NCI-H226 (cell line): ENCODE data around the gene RNF26.

Experiments
- DNase-seq: peaks from one replicate; pipeline ENCODE4 v3.0.0-alpha.2; 2015

RNF26 gene

DNA sequence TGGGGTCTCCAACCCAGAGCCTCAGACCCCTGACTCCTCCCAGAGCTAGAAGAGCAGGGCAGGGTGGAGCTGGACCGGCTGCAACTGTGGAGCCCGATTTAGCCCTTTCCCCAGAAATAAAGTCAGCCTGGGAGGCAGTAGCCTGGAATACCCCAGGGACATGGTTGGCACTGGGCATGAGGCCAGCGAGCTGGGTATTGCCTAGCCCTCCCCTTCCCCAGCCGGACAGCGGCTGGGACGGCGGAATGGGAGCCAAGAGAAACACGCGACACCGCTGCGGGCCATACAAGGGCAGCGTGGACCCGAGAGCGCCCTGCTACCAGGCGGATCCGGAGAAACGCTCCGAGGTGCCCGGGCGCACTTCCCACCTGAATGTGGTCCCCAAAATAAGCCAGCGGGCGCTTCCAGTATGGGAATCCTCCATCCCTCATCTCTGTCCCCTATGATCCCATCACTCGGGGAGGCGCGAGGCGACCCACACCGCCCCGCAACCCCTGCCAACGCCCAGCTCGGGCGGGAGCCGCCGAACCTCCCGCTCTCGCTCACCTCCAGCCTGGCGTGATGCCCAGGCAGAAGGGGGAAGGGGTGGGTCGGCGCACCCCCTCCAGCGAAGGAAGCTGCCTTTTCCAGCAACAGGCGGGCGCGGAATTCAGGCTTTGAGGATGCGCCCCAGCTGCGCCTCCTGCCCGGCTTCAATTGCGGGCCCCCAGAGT, 18.2 kb upstream of the RNF26 start:
- no peak for DNase-seq

DNA sequence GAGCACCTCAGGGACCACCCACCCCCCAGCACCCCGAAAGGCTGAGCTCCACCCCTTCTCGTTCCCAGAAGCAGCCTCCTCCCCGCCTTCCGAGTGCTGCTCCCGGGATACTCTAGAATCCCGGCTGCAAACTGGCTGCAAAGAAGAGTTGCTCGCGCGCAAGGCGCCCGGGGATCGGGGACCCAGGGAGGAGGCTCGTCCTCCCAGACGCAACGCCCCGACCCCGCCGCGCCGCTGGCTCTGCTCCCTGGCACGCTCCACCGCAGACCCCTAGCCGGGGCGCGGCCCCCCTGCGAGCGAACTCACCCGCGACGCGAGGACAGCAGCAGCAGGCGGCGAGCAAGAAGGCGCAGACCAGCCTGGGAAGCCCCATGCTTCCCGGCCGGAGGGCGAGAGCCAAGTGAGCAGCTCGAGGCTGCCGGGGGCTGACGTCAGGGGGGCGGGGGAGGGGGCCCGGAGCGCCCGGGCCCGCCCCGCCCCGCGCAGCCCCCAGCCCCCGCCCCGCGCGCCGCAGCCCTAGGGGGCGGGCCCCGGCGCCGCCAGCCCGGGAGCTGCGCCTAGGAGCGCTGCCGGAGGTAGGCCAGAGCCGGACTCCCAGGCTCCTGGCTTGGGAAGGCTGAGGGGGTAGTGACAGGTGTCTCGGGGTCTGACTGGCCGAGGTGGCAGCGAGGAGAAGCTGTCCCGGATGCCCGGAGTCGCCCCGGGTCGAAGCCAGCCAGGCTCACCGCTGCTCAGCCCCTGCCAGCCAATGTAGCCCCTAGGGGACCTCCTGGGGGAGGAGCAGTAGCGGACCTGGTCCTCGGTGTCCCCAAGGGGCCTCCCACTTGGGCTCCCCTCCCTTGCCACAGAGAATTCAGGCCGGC, 17.4 kb upstream of the RNF26 start, which contains the start of gene MCAM:
Gene MCAM, minus strand, starts transcription at position 402 of the 863 bp plus-strand sequence. Its CDS starts 29 bp downstream, at position 373.
- DNase-seq: no peak

DNA sequence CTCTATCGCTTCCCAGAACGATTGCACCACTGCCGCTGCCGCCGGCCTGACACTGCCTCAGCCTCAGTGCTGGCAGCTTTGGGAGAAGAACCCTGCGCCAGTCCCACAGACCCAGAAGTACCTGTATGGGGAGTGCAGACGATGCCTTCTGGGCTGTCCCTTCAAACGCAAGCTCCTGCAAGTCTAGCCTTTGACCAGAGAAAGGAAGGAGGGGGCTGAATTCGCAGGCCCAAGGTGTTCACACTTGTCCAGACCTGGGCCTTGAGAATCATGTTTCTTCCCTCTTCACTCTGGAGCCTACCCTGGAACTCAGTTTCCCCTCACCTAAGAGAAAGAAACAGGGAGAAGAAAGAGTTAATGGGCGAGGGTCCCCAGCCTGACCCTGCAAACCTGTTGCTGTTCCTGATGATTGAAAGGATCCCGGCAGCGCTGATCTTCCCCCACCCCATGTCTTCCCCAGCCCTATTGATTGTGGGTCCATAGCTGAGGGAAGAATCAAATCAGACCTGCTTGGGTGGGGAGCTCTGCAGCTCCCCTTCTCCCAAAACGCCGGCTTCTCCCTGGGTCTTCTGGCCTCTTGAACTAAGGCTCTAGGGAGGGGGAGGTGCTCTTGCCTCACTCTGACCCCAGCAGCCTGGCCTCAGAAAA, 16.6 kb upstream of the RNF26 start:
- no peak for DNase-seq

DNA sequence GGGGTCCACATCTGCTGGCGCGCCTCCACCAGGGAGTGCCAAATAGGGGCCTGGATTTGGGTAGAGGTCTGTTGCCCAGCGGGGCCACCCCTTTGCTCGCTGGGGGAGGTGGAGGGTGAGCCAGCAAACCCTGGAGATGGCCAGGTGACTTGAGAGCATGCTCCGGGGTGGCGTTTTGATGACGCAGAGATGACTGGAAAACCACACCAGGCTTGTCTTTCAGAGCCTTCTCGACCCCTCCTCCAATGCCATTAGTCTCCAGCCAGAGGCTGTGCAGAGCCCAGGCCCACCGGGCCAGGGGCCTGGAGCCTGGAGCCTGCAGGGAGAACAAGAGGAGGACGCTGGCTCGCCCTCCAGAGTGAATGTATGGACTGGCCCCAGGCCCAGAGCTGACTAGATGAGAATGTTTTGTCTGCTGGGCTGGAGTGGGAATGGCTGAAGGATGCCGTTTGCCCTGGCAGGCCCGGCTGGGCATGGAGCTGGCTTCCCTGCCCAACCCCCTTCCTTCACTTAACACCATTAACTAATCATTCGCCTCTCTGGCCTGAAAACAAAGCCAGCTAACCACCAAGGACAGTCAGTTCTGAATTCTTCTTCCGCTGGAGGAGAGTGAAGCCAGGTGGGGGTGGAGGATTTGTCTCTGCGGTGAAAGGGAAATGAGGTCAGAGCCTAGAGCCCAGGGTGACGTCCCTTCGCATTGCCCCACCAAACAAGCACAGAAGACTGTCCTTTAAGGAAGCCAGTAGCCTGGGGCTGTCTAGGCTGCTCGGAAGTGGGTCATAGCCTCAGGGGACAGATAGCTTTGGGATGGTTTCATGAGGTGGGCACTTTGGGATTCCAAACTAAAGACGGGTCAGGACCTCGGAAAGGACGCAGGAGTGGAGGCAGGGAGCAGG, 15.8 kb upstream of the RNF26 start:
- DNase-seq: no peak

DNA sequence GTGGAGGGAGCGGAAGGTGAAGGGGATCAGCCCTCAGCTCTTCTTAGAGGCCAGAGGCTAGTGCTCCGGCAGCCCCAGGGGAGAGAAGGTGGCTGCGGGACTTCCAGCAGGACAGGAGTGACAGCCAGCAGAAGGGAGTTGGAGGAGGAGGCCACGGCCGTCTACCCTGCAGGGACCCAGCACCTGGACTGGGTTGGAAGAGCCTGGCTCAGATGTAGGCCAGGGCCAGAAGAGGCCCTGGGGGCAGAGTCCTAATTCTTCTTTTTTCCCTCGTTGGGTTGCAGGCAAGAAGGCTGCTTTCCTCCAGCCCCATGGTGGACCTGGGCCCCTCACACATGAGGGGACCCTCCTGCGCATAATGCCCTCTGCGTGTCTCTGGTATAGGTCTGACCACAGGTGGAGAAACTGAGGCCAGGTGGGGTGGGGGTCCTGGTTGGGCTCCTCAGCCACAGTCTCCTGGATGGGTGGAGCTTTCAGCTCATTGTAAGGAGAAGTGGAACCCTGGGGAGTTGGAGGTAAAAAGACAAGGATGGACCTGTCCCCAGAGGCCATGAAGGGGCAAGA, 15.1 kb upstream of the RNF26 start:
- no peak for DNase-seq

DNA sequence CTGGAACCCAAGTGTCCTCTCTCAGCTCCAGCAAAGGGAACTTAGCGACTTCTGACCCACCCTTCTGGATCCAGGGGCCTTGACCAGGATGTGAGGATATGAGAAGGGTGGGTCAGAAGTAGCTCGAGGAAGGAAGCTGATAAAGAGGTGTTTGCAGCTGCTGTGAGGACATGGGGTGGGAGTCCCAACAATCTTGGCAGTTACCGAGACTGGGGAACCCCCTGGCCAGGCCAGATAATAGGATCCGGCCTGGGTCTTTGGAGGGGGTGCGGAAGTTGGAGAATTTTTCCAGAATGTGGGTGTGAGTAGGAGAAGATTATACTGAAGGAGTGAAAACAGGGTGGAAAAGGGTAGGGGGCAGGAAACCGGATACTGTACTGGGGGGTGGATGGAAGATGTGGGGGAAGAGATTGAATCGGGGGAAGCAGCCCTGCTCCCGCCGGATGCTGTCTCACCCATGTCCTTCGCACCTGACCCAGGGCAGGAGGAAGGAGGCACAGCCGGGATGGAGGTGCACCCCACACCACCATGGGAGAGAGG, 14.6 kb upstream of the RNF26 start:
- no peak for DNase-seq

DNA sequence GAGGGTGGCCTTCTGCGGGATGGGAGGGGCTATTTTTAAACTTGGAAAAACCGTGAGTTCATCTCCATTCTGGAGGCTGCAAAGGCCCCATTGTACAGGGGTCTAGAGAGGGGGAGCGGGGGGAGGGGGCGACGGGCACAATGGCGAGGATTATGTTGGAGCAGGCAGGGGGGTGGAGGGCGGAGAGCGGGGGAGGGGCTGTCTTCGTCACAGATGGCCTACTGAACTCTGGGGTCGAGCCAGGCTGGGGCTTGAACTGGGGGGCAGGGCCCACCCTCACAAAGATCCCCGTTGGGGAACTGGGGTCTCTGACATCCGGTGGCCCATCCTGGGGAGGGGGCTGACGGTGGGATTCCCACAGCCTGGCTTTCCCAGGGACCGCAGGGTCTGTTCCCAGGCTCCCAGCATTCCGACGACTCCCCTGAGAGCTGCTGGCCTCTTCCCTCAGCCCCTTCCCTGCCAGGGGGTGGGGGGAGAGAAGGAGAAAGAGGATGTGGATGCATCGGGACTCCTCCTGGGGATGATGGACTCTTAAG, 14.0 kb upstream of the RNF26 start:
- no peak for DNase-seq

DNA sequence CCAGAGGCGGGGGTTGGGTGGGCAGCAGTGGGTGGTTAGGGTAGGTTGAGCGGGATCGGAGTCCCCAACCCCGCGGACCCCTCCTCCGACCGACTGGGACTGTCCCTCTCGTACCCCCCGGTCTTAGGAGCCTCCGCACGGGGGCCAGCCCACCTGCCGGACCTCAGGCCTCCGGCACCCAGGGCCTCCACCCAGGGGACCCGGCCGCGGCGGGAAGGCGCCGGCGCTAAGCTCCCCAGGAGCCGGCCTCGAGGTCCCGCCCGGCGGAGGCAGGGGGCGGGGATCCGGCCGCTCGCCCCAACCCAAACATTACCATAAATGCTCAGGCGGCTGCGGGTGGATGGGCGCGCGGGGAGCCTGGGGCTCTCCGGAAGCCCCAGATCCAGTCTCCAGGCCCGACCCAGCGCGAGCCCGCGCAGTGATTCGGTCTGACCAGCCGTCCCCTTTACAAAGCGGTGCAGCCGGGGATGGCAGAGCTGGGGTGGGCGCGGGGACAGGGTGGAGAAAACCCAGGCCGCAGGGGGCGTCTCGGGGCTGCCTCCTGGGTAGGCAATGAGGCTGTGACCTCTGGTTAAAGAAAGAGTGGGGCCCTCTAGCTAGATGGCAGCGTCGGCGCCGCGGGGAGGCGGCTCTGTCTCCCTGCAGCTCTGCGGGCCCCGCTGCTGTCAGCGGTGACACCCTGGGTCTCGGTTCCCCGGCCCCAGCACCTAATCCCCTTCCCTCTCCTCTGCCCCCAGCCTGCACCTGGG, 13.4 kb upstream of the RNF26 start:
- peak; percentile 59 for DNase-seq

DNA sequence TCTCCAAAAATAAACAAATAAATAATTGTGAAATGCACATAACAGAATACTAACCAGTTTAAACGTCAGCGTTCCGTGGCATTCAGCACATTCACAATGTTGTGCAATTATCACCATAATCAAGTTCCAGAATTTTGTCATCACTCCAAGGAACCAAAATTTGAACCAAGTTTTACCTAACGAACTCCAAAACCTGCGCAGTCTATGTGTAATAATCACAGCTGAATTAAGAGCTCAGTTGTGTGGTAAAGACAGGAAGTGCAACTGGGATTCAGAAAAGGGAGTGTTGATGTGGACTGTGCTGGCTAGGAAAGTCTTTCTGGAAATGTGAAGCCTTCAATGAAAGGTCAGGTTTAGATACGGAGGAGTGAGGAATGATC, 12.0 kb upstream of the RNF26 start:
- DNase-seq: no peak

DNA sequence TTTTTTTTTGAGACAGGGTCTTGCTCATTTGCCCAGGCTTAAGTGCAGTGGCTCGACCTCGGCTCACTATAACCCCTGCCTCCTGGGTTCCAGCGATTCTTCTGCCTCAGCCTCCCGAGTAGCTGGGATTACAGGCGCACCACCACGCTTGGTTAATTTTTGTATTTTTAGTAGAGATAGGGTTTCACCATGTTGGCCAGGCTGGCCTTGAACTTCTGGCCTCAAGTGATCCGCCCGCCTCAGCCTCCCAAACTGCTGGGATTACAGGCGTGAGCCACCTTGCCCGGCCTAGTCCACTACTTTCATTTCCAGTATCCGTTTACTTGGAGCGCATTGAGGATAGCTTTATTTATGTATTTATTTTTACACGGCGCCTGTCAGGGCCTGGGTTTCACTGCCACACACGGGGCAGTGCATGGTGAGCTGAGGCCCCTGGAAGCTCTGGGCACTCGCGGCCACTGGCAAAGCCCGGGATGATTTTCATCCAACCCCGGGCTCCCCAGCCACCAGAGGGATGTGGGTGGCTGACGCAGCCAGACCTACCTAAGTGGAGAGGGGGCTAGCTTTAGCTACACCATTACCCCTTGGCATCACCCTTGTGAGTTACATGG, 11.3 kb upstream of the RNF26 start:
- DNase-seq: no peak

DNA sequence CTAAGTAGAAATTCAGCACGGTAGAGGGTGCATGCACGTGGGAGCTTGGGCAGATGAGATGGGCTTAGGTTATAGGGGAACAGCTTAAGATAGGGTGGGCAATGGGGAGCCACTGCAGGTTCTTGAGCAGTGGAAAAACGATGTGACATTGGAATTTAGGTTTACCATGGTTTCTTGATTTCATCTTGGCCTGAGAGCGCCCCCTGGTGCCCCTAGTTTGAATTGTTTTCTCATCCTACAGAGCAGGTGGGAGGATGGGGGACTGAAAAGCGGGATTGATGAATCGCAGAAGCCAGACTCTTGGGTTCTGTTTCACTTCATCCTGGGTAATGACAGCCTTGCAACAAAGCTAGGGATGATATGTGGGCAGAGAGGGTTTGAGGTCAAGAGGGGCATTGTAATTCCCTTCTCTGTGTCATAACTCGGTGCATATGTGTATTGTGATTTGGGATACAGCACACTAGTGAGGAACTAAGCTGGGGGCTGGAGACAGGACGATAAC, 10.7 kb upstream of the RNF26 start:
- peak; percentile 35 for DNase-seq

DNA sequence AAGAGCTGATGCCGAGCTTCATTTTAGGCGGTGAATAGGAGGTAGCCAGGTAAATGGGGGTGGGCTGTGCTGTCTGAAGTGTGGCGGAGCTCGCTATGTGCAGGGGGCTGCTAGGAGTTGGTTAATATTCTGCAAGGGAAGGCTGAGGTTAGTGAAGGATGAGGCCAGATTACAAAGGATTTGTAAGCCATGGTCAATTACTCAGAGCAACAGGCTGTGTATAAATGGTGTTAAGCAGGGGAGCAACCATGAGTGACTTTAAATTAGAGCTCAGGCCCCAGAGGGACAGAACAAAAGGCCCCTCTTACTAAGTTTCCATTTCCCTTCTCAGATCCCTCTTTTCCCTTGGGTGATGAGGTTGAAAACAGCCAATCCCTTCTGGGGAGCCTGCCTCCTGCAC, 10.1 kb upstream of the RNF26 start:
- DNase-seq: no peak

DNA sequence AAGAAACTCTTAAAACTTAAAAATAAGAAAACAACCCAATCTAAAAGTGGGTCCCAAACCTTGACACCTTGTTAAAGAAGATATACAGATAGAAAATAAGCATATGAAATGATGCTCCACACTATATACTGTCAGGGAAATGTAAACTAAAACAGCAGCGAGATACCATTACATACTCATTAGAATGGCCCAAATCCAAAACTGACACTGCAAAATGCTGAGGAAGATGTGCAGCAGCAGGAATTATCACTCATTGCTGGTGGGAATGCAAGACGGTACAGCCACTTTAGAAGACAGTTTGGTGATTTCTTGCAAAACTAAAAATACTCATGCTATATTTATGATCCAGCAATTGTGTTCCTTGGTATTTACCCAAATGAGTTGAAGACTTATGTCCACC, 5.0 kb upstream of the RNF26 start:
- DNase-seq: no peak

DNA sequence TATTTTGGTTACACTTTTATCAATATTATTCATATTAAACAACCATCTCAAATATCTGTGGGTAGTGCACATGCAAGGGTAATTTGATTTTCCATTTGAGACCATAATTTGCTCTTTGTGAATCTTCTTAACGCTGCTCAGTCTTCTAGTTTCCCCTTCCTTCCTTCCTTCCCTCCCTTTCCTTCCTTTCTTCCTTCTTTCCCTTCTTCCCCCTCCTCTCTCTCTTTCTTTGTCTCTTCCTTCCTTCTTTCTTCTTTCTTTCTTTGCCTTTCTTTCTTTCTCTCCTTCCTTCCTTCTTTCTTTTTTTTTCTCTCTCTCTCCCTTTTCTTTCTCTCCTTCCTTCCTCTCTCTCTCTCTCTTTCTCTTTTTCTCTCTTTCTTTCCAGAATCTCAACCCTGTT, 4.1 kb upstream of the RNF26 start:
- DNase-seq: no peak

DNA sequence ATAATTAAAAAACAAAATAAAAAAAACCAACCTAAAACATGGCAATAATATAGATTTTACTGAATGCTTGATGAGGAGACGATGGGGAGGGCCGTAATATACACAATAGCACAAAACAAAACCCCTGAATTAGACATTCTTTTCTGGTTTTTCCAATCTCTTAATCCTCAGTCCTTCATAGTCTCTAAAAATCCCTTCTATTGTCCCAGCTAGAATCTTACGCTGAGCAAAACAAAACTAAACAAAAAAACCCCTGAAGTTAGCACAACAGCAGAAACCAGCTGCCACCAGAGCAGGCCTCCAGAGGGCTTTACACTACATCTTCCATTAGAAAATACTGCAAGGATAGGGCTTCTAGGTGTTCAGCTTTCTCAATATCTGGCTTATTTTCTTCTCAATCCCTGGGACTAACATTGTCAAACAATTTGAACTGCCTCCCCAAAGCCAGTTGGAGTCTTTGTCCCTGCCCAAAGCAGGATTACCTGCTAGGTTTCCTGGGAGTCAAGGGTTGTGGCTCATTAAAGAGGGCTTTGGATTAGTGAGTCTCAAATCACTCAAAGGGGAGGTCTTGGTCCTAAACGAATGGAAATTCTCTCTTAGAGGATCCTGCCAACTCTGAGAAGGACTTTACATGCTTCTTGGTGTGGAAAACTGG, 2.1 kb upstream of the RNF26 start:
- no peak for DNase-seq

DNA sequence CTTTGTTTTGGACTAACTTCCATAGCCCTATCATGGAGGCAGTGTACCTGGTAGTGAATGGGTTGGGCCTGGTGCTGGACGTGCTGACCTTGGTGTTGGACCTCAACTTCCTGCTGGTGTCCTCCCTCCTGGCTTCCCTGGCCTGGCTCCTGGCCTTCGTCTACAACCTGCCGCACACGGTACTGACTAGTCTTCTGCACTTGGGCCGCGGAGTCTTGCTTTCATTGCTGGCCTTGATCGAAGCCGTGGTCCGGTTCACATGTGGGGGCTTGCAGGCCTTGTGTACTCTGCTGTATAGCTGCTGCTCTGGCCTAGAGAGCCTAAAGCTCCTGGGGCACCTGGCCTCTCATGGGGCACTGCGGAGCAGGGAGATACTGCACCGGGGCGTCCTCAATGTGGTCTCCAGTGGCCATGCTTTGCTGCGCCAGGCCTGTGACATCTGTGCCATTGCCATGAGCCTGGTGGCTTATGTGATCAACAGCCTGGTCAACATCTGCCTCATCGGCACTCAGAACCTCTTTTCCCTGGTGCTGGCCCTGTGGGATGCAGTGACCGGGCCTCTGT, 846 bp downstream of the RNF26 start:
- no peak for DNase-seq

DNA sequence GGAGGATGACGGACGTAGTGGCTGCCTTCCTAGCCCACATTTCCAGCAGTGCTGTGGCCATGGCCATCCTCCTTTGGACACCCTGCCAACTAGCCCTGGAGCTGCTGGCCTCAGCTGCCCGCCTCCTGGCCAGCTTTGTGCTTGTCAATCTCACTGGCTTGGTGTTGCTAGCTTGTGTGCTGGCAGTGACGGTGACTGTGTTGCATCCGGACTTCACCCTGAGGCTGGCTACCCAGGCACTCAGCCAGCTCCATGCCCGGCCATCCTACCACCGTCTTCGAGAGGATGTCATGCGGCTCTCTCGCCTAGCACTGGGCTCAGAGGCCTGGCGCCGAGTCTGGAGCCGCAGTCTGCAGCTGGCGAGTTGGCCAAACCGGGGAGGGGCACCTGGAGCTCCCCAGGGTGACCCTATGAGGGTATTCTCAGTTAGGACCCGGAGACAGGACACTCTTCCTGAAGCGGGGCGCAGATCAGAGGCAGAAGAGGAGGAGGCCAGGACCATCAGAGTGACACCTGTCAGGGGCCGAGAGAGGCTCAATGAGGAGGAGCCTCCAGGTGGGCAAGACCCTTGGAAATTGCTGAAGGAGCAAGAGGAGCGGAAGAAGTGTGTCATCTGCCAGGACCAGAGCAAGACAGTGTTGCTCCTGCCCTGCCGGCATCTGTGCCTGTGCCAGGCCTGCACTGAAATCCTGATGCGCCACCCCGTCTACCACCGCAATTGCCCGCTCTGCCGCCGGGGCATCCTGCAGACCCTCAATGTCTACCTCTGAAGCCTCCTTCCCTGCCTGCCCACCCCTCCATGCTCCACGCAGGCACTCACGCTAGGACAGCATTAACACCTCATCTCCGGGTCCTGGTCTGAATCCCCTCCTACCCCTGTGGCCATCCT, 1.6 kb downstream of the RNF26 start:
- DNase-seq: no peak

DNA sequence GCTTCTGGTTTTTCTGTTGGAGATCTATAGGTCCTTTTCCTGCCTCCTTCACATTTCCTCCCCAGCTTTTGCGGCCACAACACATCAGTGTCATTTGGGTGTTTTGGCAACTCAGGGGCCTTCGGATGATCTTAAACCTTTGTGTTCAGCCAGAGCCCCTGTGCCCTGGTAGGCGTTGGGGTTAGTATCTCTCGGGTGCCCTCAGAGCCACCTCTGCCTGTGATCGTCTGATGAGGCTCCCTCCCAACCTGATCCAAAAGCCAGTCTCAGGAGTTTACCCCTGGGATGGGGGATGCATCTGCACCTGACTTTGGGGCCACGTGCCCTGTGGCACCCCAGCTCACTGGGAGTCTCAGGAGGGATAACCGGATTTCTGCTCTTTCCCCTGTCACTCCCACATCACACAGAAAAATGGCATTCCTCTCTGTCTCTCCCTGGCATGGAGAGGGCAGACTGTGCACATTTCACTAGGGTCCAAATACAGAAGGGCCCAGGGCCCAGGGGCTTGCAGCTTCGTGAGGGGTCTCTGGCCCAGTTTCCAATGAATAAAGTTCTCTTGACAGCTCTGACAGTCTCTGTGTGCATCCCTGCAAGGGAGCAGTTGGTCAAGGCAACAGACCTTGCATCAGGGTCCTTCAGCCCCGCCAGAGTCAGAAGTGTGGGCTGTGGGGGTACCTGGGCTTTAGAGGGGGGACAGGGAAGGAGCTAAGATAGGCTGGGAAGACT, 2.6 kb downstream of the RNF26 start:
- DNase-seq: no peak
